ENCODE results near the gene CLEC16A. TPM values are rescaled to one million over a fixed set of nuclear protein-coding genes. Genes with fewer than 3 reads are reported as not detected.
A peak's percentile ranks its signal among the peaks of the same experiment; 100 is the strongest.

CLEC16A gene
- total RNA-seq, 2 experiments from 2014 or later, result 31.1 to 34.1 TPM

- DNase-seq (no peak), ATAC-seq (ENCODE audit: low read depth) (no peak)
- H3K4me3 Mint-ChIP-seq, result no peak overlapping the region
- POLR2A ChIA-PET, result interaction anchor here (0.5 to 4.0 kb wide), 11 partner anchors 19 to 115 kb away, joined by 3 to 17 read pairs (median 5); partner anchors contain the start of gene SOCS1
- H3K4me1 Mint-ChIP-seq, result peaks cover 73% of the 10 kb centered on the region
- H3K27me3 Mint-ChIP-seq, result no peaks in the 10 kb centered on the region
- H3K27ac Mint-ChIP-seq, result peak overlapping the region; percentile 93
- peaks cover 22% of the 10 kb centered on the region for H3K36me3 Mint-ChIP-seq
- H3K9me3 Mint-ChIP-seq, result no peaks in the 10 kb centered on the region
These were observed 196.5 kb downstream of the CLEC16A start for GRCh38 chr16:11140867-11141266.

- no peaks in the 10 kb centered on the region for H3K27me3 Mint-ChIP-seq
- H3K27ac Mint-ChIP-seq, result peak overlapping the region; percentile 64
- no peak overlapping the region for H3K4me3 Mint-ChIP-seq
- no peak for DNase-seq
- POLR2A ChIA-PET, result interaction anchor here (0.8 to 4.0 kb wide), 8 partner anchors 10 to 114 kb away, joined by 3 to 17 read pairs (median 4); partner anchors contain the start of gene SOCS1
- no peak for ATAC-seq (ENCODE audit: low read depth)
- peaks cover 72% of the 10 kb centered on the region for H3K4me1 Mint-ChIP-seq
- H3K36me3 Mint-ChIP-seq, result peaks cover 25% of the 10 kb centered on the region
- no peaks in the 10 kb centered on the region for H3K9me3 Mint-ChIP-seq
These were observed 197.3 kb downstream of the CLEC16A start for GRCh38 chr16:11141409-11142260.

- Mint-ChIP-seq H3K4me3 (no peak overlapping the region), H3K9me3 (no peaks in the 10 kb centered on the region), H3K27ac (peak overlapping the region; percentile 47), H3K27me3 (no peaks in the 10 kb centered on the region), H3K36me3 (peaks cover 23% of the 10 kb centered on the region), H3K4me1 (peaks cover 67% of the 10 kb centered on the region)
- no peak for ATAC-seq (ENCODE audit: low read depth)
- POLR2A ChIA-PET, result interaction anchor here (1.4 to 1.9 kb wide), 3 partner anchors 10 to 113 kb away, joined by 5 to 7 read pairs (median 5); partner anchors contain the start of gene SOCS1
- no peak for DNase-seq
These were observed 197.9 kb downstream of the CLEC16A start for GRCh38 chr16:11142261-11142630.

- peak overlapping the region; percentile 47 for H3K27ac Mint-ChIP-seq
- ATAC-seq (ENCODE audit: low read depth), result no peak
These were observed 198.6 kb downstream of the CLEC16A start for GRCh38 chr16:11142951-11143350.

GRCh38 chr16:11143372-11144035 is 199.1 kb downstream of the CLEC16A start:
- H3K4me3 Mint-ChIP-seq, result no peak overlapping the region
- peaks cover 22% of the 10 kb centered on the region for H3K36me3 Mint-ChIP-seq
- H3K27ac Mint-ChIP-seq, result no peak overlapping the region
- peaks cover 64% of the 10 kb centered on the region for H3K4me1 Mint-ChIP-seq
- H3K27me3 Mint-ChIP-seq, result no peaks in the 10 kb centered on the region
- H3K9me3 Mint-ChIP-seq, result no peaks in the 10 kb centered on the region
- POLR2A ChIA-PET, result interaction anchor here (0.6 to 2.0 kb wide), 9 partner anchors 8 to 112 kb away, joined by 3 to 9 read pairs (median 5); partner anchors contain the start of gene SOCS1
- ATAC-seq (ENCODE audit: low read depth) (no peak), DNase-seq (no peak)

More at GRCh38 chr16:11142951-11143350, 198.6 kb downstream of the CLEC16A start:
- no peaks in the 10 kb centered on the region for H3K27me3 Mint-ChIP-seq
- no peak for DNase-seq
- peaks cover 65% of the 10 kb centered on the region for H3K4me1 Mint-ChIP-seq
- no peak overlapping the region for H3K4me3 Mint-ChIP-seq
- POLR2A ChIA-PET, result interaction anchor here (0.7 to 1.9 kb wide), 5 partner anchors 9 to 111 kb away, joined by 3 to 7 read pairs (median 5); no protein-coding TSS in a partner anchor
- peaks cover 19% of the 10 kb centered on the region for H3K36me3 Mint-ChIP-seq
- H3K9me3 Mint-ChIP-seq, result no peaks in the 10 kb centered on the region

GRCh38 chr16:11144122-11144521 is 199.8 kb downstream of the CLEC16A start:
- Mint-ChIP-seq H3K4me3 (no peak overlapping the region), H3K4me1 (peaks cover 62% of the 10 kb centered on the region), H3K9me3 (no peaks in the 10 kb centered on the region), H3K36me3 (peaks cover 29% of the 10 kb centered on the region), H3K27ac (no peak overlapping the region), H3K27me3 (no peaks in the 10 kb centered on the region)
- POLR2A ChIA-PET, result interaction anchor here (0.6 to 2.0 kb wide), 6 partner anchors 10 to 112 kb away, joined by 3 to 9 read pairs (median 4); partner anchors contain the start of gene SOCS1
- DNase-seq (no peak), ATAC-seq (ENCODE audit: low read depth) (no peak)

- H3K36me3 Mint-ChIP-seq, result peaks cover 34% of the 10 kb centered on the region
- H3K4me3 Mint-ChIP-seq, result no peak overlapping the region
- peaks cover 51% of the 10 kb centered on the region for H3K4me1 Mint-ChIP-seq
- H3K27ac Mint-ChIP-seq, result peak overlapping the region; percentile 37
- POLR2A ChIA-PET, result interaction anchor here (0.8 to 2.0 kb wide), 3 partner anchors 14 to 110 kb away, joined by 3 to 9 read pairs (median 4); partner anchors contain the start of gene SOCS1
- no peak for ATAC-seq (ENCODE audit: low read depth)
- DNase-seq, result no peak
- no peaks in the 10 kb centered on the region for H3K27me3 Mint-ChIP-seq
- H3K9me3 Mint-ChIP-seq, result no peaks in the 10 kb centered on the region
These were observed 200.9 kb downstream of the CLEC16A start for GRCh38 chr16:11145173-11145818.

- no peaks in the 10 kb centered on the region for H3K9me3 Mint-ChIP-seq
- peaks cover 51% of the 10 kb centered on the region for H3K4me1 Mint-ChIP-seq
- no peak overlapping the region for H3K4me3 Mint-ChIP-seq
- ATAC-seq (ENCODE audit: low read depth) (no peak), DNase-seq (no peak)
- no peaks in the 10 kb centered on the region for H3K27me3 Mint-ChIP-seq
- peaks cover 39% of the 10 kb centered on the region for H3K36me3 Mint-ChIP-seq
- peak overlapping the region; percentile 37 for H3K27ac Mint-ChIP-seq
- POLR2A ChIA-PET, result interaction anchor here (0.8 kb wide), 1 partner anchor 15 kb away, joined by 3 read pairs; no protein-coding TSS in a partner anchor
These were observed 201.5 kb downstream of the CLEC16A start for GRCh38 chr16:11145819-11146211.

GRCh38 chr16:11147033-11147753 is 202.8 kb downstream of the CLEC16A start:
- H3K27me3 Mint-ChIP-seq, result no peaks in the 10 kb centered on the region
- peaks cover 39% of the 10 kb centered on the region for H3K36me3 Mint-ChIP-seq
- H3K27ac Mint-ChIP-seq, result no peak overlapping the region
- no peak for ATAC-seq (ENCODE audit: low read depth)
- H3K4me1 Mint-ChIP-seq, result peaks cover 46% of the 10 kb centered on the region
- no peak overlapping the region for H3K4me3 Mint-ChIP-seq
- DNase-seq, result no peak
- no peaks in the 10 kb centered on the region for H3K9me3 Mint-ChIP-seq
- POLR2A ChIA-PET, result no interaction called here

- no peaks in the 10 kb centered on the region for H3K27me3 Mint-ChIP-seq
- no peak overlapping the region for H3K27ac Mint-ChIP-seq
- H3K4me1 Mint-ChIP-seq, result peaks cover 46% of the 10 kb centered on the region
- DNase-seq (no peak), ATAC-seq (ENCODE audit: low read depth) (no peak)
- H3K36me3 Mint-ChIP-seq, result peaks cover 39% of the 10 kb centered on the region
- H3K9me3 Mint-ChIP-seq, result no peaks in the 10 kb centered on the region
- POLR2A ChIA-PET, result no interaction called here
- no peak overlapping the region for H3K4me3 Mint-ChIP-seq
These were observed 203.5 kb downstream of the CLEC16A start for GRCh38 chr16:11147754-11148444.

GRCh38 chr16:11149011-11149616 is 204.8 kb downstream of the CLEC16A start:
- H3K4me1 Mint-ChIP-seq, result peaks cover 45% of the 10 kb centered on the region
- DNase-seq (no peak), ATAC-seq (ENCODE audit: low read depth) (no peak)
- H3K9me3 Mint-ChIP-seq, result no peaks in the 10 kb centered on the region
- H3K36me3 Mint-ChIP-seq, result peaks cover 41% of the 10 kb centered on the region
- H3K27ac Mint-ChIP-seq, result peak overlapping the region; percentile 13
- no peak overlapping the region for H3K4me3 Mint-ChIP-seq
- POLR2A ChIA-PET, result no interaction called here
- no peaks in the 10 kb centered on the region for H3K27me3 Mint-ChIP-seq

GRCh38 chr16:11150190-11150589 is 205.8 kb downstream of the CLEC16A start:
- H3K4me1 Mint-ChIP-seq, result peaks cover 49% of the 10 kb centered on the region

More at GRCh38 chr16:11150190-11150589, 205.8 kb downstream of the CLEC16A start:
- Mint-ChIP-seq H3K9me3 (no peaks in the 10 kb centered on the region), H3K4me3 (no peak overlapping the region), H3K36me3 (peaks cover 41% of the 10 kb centered on the region), H3K27me3 (no peaks in the 10 kb centered on the region), H3K27ac (no peak overlapping the region)
- DNase-seq (no peak), ATAC-seq (ENCODE audit: low read depth) (no peak)
- POLR2A ChIA-PET, result no interaction called here
